GM06990 (cell line): ENCODE data around the gene NEK10.

ENCODE experiments used
- DNase-seq: peaks from one replicate; pipeline ENCODE4 v3.0.0-alpha.2; 2011; ENCODE audit not compliant: insufficient read length; ENCODE audit errors: extremely low read depth
- H3K27me3 ChIP-seq: replicated peaks from 2 replicates; pipeline ENCODE4 v1.6.0; 2011; ENCODE audit warnings: low read length; ENCODE audit not compliant: control insufficient read depth, insufficient read depth
- H3K36me3 ChIP-seq: 2 replicates; pipeline ENCODE4 v1.5.1; 2011; ENCODE audit warnings: low read length; ENCODE audit not compliant: control insufficient read depth, insufficient read depth
- H3K4me3 ChIP-seq: replicated peaks from 2 replicates; pipeline ENCODE4 v1.5.1; 2011; ENCODE audit warnings: low read depth, mild to moderate bottlenecking, control low read depth, low read length
- CTCF ChIP-seq: IDR thresholded peaks from 2 replicates; pipeline ENCODE4 v1.5.1; 2011; ENCODE audit warnings: low read length, control low read depth, mild to moderate bottlenecking, inconsistent platforms; ENCODE audit not compliant: insufficient read depth, poor library complexity, severe bottlenecking

NEK10 gene

GRCh38 chr3:27146786-27147185 lies 222.4 kb downstream of the NEK10 start:
- no peak for DNase-seq
- Histone ChIP-seq H3K27me3 (no peaks in the 10 kb centered on the region), H3K36me3 (no peaks in the 10 kb centered on the region), H3K4me3 (no peak overlapping the region)
- TF ChIP-seq CTCF: no peak

GRCh38 chr3:27145719-27146118 lies 223.5 kb downstream of the NEK10 start:
- TF ChIP-seq CTCF: no peak
- H3K36me3 ChIP-seq: no peaks in the 10 kb centered on the region
- no peak for DNase-seq

DNA sequence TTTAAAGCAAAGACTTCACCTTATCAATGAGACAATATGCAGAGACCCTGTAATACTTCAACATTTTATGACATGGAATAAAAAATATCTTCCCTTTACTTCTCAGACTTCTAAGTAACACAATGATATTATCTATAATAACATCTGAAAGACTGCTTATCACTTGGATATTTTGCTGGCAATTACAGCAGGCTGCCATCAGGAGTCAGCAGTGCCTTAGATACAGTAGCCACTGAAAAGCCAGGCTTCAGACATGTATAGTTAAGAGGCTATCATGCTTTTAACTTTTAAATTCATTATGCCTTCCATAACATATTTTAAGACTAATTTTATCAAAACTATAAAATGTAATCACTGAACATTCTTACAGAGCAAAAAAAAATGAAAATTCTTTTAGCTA lies 227.5 kb downstream of the NEK10 start:
- Histone ChIP-seq H3K27me3 (no peaks in the 10 kb centered on the region), H3K36me3 (no peaks in the 10 kb centered on the region), H3K4me3 (no peak overlapping the region)
- DNase-seq: no peak
- peak; percentile 13 for TF ChIP-seq CTCF

More at GRCh38 chr3:27145719-27146118, 223.5 kb downstream of the NEK10 start:
- Histone ChIP-seq H3K27me3 (no peaks in the 10 kb centered on the region), H3K4me3 (no peak overlapping the region)

DNA sequence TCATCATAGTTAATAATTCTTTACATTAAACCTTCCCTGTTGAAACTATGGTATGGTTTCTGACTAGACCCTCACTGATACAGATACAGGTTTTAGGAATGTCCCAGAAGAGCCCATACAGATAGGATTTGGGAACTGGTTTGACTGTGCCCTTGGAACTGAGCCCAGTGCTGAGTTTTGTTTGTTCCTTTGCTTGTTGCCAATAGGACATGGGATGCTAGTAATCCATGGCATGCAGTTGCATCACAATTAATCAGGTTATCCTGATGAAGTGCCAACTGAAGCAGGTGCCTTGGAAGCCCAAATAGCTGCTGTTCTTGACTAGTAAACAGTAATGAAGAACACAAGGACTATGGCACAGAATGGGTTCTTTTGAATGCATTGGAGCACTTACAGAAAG lies 230.6 kb downstream of the NEK10 start:
- no peak for DNase-seq
- H3K4me3 ChIP-seq: no peak overlapping the region
- H3K36me3 ChIP-seq: no peaks in the 10 kb centered on the region
- no peak for TF ChIP-seq CTCF
- H3K27me3 ChIP-seq: no peaks in the 10 kb centered on the region

GRCh38 chr3:27138005-27138404 lies 231.2 kb downstream of the NEK10 start:
- Histone ChIP-seq H3K4me3 (no peak overlapping the region), H3K27me3 (no peaks in the 10 kb centered on the region), H3K36me3 (no peaks in the 10 kb centered on the region)
- no peak for TF ChIP-seq CTCF
- DNase-seq: no peak

DNA sequence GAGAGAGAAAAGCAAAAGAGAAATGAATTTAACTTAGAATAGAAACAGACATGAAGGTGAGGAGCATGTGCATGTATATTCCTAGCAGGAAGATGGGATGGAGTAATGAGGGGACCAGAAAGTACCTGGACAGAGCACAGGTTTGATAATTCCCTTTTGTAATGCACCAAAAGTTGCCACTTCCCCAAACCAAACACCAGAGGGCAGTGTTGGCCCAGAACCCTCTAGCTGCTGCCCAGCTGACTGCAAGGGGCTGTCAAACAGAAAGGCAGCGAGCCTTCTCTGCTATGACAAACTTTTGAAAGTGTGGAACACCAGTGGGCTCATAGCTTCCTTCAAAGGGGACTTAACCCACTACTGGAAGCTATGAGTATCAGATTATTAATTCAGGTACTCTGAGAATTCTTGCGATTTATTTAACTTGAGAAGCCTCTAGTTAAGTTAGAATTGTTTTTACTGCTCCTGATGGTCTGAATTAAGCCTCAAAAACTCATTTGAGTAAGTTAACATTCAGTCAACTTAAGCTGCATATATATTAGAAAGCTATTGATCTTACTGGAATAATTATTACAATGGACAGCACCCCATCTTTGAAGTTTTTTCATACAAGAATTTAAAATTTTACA lies 234.9 kb downstream of the NEK10 start:
- Histone ChIP-seq H3K4me3 (no peak overlapping the region), H3K36me3 (no peaks in the 10 kb centered on the region), H3K27me3 (no peaks in the 10 kb centered on the region)
- TF ChIP-seq CTCF: peak; percentile 87
- DNase-seq: no peak
